Epithelial cell of prostate (primary cell): ENCODE data around the gene ATP5F1E.
A peak's percentile ranks its signal among the peaks of the same experiment; 100 is the strongest.

Experiments used
- DNase-seq: peaks from one replicate; pipeline ENCODE4 v3.0.0-alpha.2; 2011; ENCODE audit warnings: low read depth, low spot score
- H3K27ac ChIP-seq: fragments of 450-650 bp; 2 replicates; pipeline ENCODE4 v1.5.1; 2017; ENCODE audit warnings: mild to moderate bottlenecking

Gene ATP5F1E

DNA sequence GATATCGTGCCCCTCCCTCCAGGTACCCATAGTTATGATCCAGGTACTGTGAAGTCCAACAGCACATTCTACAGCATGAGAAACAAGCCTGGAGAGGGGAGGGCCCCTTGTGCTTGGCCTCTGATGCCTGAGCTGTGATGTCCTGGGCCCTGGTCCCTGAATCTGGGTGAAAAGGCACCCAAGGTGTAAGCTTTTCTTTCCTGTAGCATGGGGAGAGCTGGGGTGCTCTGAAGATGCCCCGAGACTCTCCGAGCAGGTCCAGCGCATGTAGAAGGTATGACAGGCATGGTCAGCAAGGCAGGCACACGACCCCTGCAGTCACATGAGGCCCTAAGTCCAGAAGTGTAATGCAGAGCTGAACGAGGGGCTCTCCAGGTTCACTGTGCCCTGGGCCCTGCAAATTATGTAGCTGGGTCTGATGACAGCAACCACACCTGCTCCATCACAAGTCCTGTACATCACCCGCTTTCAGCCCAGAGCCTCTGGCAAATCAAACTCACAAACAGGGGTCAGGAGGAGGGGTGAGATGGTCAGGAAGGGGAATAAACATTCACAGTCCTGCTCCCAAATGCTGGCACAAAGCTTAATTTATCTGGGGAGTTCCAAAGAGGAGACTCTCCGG lies 23.3 kb downstream of the ATP5F1E start:
- DNase-seq: no peak
- no peak overlapping the region for H3K27ac ChIP-seq

GRCh38 chr20:59007665-59008511 lies 24.2 kb downstream of the ATP5F1E start:
- H3K27ac ChIP-seq: peak overlapping the region; percentile 60
- no peak for DNase-seq

DNA sequence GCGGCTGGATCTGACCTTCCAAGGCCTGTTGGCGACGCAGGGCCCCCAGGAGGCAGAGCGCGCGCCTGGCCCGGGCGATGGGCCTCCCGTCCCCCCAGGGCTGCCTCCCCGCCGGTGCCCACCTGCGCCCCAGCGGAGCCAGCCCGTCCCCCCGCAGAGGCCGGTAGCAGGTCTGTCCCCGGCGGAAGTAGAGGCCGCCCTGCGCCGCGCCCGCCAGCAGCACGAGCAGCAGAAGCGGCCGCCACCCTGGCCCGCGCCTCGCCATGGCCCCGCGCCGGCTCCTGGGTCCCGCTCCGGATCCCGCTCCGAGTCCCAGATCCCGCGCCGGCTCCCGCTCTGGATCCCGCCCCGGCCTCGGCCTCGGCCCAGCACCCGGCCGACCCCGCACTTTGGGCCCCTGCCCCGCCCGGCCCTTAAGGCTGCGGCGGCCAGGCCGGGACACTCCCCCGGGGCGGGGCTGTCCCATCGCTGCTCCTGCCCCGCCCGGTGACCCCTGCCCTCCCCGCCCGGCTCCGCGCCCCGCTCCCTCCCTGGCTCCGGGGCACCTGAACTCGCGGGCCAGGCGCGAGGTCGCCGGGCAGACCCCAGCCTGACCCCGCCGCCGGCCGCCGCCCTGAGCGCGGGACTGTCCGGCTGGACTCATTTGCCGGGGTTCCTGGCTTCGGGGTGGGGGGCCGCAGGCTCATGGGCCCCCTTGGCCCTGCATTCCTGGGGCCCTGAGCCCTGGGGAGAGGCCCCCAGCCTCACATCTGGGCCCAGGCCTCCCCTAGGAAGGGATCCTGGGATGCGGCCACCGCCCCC lies 25.1 kb downstream of the ATP5F1E start, which contains the start of gene CTSZ:
Gene CTSZ (minus strand): TSS at position 391 of the 801 bp plus-strand sequence. CDS start 126 bp downstream, at position 265.
- peak within 1 kb of the TSS; percentile 60 for H3K27ac ChIP-seq
- no peak for DNase-seq

GRCh38 chr20:59006167-59006863 lies 25.8 kb downstream of the ATP5F1E start:
- DNase-seq: no peak
- H3K27ac ChIP-seq: peak overlapping the region; percentile 60

DNA sequence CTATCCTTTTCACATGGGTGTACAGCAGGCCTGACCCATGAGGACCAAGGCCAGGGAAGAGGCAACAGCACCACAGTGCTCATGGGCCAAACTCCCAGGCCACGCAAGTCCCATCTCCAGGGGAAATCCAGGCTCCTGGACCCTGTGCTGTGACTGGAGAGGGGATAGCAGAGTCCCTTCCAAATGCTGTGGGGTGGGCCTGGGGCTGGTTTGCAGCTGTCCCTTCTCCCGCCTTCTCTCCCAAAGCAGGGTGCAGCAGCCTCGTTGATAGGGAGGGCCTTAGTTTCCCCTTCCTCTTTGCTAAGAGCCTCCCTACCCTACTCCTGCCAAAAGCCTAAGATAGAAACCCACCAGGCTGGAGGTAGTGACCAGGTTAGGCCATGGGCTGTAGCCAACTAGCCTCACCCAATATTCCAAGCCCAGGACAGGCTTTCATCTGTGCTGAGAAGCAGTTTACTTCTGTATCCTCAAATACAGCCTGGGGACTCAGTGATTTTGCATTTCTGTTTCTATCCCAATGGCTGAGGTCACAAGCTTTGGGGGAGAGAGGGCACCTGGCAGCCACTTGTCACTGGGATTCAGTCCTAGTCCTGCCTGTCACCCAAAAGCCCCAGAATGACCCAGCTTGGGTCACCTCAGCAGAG lies 26.5 kb downstream of the ATP5F1E start:
- no peak for DNase-seq
- H3K27ac ChIP-seq: peak overlapping the region; percentile 60

DNA sequence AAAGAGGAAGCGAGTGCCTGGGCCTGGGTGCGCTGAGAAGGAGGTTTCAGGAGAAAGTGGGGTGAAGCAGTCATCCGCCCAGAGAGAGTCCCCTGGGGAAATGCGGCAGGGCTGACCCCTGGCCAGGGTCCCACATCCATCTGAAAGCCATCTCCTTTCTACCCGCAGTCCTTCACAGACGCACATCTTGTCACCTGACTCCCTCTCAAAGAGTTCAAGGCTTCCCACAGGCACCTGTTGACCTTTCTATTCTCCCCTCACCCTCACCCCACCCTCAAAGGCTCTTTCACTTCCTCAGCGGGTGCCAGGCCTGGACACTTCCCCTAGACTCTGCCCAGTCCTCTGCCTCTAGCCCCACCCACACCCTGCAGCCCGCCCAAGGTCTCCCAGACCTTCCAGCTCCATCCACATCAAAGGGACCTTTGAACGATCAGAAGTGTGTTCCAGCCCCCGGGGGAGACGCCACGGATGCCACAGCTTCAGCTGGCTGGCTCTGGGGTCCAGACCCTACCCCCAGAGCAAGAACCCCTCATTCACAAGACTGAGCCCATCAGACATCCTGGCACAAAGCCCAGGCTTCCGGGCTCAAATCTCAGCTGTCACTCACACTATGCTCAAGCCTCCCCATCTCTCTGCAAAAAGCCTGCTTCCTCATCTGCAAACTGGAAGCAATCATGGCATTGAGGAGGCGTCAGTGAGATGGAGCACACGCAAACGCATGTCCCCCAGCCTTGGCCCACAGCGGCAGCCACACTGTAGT lies 27.2 kb downstream of the ATP5F1E start:
- no peak overlapping the region for H3K27ac ChIP-seq
- no peak for DNase-seq

GRCh38 chr20:59004493-59004762 lies 27.7 kb downstream of the ATP5F1E start:
- DNase-seq: no peak
- H3K27ac ChIP-seq: no peak overlapping the region

DNA sequence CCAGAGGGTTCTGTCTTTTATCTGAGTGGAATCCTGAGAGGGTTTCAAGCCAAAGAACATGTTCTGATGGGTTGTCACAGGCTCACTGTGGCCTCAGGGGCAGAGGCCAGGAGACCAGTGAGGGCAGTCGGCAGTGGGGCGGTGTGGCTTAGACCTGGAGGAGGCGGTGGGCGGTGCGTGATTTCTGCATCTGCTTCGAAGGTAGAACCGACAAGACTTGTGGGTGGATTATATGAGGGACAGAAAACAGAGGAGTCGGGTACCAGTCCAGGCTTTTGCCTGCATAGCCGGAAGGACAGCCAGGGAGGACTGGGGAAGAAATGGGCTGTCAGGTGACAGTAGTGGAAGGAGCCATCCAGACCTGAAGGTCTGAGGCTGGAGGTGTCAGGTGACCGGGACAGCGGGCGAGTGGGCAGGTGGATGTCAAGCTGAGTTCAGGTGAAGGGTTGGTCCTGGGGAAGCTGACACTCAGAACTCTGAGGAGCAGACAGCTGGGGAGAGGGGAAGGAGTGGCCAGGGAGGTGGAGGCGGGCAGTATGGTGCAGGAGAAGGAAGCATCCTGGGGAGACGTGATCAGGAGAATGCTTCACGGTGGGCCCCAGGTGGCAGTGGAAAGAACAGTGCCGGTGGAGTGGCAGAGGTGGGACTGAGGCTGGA lies 28.2 kb downstream of the ATP5F1E start:
- DNase-seq: no peak
- H3K27ac ChIP-seq: no peak overlapping the region

- no peak for DNase-seq
- no peak overlapping the region for H3K27ac ChIP-seq
Measured at GRCh38 chr20:59002874-59003399, 29.2 kb downstream of the ATP5F1E start.

DNA sequence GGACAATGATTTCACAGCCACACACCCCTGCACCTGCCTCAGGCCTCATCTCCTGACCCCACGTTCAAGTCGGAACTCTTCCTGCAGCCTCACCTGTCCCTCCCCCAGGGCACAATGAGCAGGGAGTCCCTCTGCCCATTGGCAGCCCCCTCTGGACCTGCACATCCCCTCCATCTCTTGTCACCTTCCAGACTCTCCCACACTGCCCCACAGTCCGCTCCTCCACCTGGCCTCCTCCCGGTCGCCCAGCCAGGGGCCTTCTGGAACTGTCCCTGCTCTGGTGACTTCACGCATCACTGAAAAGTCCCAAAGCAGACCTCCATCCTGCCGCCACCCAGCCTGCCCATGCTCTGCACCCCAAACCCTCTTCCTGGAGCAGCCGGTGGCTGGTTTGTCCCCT lies 29.7 kb downstream of the ATP5F1E start:
- H3K27ac ChIP-seq: no peak overlapping the region
- no peak for DNase-seq

DNA sequence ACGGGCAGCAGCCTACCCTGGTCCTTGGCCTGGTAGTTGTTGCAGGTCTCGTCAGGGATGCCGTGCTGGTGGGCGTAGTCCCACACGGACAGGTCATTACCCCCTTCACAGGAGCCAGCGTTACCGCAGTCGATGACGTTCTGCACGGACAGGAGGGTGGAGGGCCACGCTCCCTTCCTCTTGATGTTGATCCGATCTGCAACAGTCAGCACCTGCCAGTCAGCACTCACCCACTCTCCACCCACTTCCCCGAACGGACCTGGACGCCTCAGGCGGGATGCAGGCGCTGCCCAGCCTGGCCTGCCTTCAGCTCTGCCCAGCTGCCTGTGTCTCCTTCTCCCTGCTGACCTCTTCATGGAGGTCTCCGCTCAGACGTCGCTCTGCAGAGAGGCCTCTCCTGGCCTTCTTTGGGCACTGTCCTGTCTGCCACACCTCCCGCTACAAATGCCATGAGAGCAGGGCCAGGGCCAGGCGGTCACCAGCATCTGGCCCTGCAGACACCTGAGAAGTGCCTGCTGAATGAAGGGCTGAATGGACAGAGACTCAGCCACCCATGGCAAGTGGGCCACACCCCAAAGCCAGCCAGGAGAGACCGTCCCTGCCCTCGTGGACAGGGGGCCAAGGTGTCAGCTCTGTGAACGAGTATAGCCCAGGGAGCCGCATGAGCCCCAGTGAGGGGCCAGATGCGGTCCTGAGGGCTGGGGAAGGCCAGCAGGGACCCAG lies 30.5 kb downstream of the ATP5F1E start:
- H3K27ac ChIP-seq: no peak overlapping the region
- DNase-seq: no peak

DNA sequence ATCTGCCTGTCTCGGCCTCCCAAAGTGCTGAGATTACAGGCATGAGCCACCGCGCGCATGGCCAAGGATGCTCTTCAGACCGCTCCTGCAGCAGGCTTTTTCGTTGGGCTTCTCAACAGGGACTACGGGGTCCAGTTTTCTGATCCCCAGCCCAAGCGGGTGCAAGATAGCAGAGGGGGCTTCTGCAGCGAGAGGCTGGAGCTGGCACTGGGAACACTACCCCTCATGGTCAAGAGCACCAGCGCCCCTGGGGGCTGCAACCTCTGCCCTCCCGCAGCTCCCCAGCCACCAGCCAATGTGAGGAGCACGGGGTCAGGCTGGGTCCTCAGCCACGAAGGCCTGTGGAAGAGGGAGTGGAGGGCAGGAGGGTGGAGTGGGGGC lies 31.1 kb downstream of the ATP5F1E start:
- no peak overlapping the region for H3K27ac ChIP-seq
- DNase-seq: no peak

GRCh38 chr20:59000326-59000725 lies 31.8 kb downstream of the ATP5F1E start:
- DNase-seq: no peak

GRCh38 chr20:58998656-58999055 lies 33.5 kb downstream of the ATP5F1E start:
- DNase-seq: no peak
- no peak overlapping the region for H3K27ac ChIP-seq

More at GRCh38 chr20:59000326-59000725, 31.8 kb downstream of the ATP5F1E start:
- no peak overlapping the region for H3K27ac ChIP-seq

DNA sequence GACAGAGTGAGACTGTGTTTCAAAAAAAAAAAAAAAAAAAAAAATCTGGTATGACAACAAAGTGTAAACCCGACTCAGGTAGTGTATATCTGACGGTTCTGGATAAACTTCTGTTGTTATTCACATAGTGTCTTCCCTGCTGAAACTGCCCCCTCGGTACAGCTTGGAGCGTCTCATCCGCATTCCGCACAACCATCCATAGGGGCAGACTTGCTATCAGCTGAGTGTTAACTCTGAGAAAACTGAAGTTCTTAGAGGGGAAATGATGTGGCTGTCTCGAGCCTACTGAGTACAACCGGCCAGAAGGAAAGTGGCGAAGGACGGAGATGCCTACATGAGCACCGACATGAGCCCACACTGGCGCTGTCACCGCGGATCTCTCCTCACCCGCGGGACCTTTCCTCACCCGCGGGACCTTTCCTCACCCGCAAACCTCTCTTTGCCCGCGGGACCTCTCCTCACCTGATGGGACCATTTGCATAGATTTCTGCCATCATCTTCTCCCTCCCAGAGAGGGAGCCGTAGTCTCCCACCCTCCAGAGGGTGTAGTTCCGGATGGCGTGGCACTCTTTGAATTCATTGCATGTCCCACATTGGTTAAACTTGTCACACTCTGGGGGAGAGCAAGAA lies 34.9 kb downstream of the ATP5F1E start:
- no peak for DNase-seq
- H3K27ac ChIP-seq: no peak overlapping the region

DNA sequence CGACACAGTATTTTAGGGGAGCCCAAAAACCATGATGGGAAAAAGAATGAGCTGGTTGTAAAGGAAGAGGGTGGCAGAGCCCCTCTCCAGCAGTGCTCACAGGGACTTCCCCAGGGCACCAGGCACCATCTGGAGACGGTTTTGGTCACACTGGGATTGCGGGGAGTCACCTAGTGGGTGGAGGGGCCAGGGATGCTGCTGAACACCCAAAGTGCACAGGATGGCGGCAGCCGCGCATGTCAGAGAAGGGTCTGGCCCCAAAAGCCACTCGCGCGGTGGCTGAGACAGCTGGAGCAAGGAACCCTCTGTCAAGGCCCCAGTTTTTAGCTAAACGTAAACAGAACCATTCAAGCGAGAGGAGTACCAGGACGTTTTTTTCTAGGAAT lies 35.9 kb downstream of the ATP5F1E start:
- no peak for DNase-seq
- H3K27ac ChIP-seq: peak overlapping the region; percentile 46

DNA sequence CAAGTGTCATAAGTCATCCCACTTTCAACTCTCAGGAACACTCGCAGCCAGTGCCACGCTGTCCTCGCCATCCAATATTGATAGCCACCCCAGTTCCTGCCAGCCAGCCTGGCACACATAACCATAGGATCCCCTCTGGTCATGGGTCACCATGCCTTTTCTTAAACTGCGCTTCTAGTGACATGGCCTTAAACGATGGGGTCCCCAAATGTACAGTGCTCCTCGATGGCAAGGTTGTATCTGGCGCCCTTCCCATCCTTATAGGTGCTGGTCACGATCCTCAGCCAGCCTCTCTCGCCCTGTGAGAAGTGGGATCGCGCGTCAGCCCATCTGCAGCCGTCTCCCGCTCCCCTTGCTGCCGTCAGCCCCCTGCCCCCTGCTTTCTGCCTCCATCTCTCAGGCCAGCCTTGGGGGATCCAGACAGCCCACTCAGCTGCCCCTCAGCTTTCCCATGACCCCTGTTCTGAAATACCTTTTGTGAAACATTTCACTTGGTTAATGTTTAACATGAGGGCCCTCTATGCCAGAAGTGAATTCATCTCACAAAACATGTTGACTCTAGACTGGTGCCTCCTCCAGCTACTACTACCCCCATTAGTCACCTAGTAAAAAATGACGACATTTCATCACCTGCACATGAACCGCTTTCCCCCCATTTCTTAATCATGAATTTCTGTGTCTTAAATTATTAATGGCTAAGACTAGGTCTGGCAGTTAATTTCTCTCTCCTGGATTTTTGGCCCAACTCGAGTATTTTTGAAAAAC lies 36.5 kb downstream of the ATP5F1E start:
- H3K27ac ChIP-seq: peak overlapping the region; percentile 46
- no peak for DNase-seq
